HG03439 (cell line): Measurements from ENCODE around the gene FAIM2.

ENCODE experiments used
- ATAC-seq: cut with Tn5 transposase; IDR thresholded peaks from one replicate; pipeline ENCODE4 v1.9.1; 2021; ENCODE audit warnings: mild to moderate bottlenecking, moderate library complexity; ENCODE audit not compliant: unreplicated experiment

The FAIM2 gene

DNA sequence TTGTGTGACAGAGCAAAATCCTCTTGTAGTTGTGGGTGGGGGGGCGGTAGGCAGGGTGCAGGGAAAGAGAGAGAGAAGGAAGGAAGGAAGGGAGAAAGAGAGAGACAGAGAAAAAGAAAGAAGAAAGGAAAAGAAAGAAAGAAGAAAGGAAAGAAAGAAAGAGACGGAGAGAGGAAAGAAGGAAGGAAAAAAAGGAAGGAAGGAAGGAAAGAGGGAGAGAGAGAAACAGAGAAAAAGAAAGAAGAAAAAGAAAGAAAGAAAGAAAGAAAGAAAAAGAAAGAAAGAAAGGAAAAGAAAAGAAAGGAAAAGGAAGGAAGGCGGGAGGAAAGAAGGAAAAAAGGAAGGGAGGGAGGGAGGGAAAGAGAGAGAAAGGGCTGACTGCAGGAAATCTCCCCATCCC is 17.6 kb upstream of the FAIM2 start:
- ATAC-seq: no peak

DNA sequence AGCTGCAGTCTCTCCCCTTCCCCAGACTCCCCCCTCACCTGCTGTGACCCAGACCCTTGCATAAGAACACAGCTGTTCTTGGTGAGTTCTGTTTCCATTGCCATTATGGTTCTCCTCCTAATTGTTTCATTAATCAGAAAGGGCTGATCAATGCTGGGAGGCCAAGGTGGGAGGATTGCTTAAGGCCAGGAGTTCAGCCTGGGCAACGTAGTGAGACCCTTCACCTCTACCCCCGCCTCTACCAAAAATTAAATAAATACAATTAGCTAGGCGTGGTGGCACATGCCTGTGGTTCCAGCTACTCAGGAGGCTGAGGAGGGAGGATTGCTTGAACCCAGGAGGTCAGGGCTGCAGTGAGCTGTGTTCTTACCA is 17.2 kb upstream of the FAIM2 start:
- ATAC-seq: no peak

- no peak for ATAC-seq
Measured at GRCh38 chr12:49920241-49920914, 16.7 kb upstream of the FAIM2 start.

GRCh38 chr12:49917788-49918173 is 14.1 kb upstream of the FAIM2 start:
- ATAC-seq: no peak

GRCh38 chr12:49917166-49917787 is 13.6 kb upstream of the FAIM2 start:
- ATAC-seq: no peak

- ATAC-seq: no peak
Measured at GRCh38 chr12:49916129-49916919, 12.6 kb upstream of the FAIM2 start.

- ATAC-seq: no peak
Measured at GRCh38 chr12:49912345-49913255, 8.9 kb upstream of the FAIM2 start.

GRCh38 chr12:49911213-49911605 is 7.5 kb upstream of the FAIM2 start:
- ATAC-seq: no peak

DNA sequence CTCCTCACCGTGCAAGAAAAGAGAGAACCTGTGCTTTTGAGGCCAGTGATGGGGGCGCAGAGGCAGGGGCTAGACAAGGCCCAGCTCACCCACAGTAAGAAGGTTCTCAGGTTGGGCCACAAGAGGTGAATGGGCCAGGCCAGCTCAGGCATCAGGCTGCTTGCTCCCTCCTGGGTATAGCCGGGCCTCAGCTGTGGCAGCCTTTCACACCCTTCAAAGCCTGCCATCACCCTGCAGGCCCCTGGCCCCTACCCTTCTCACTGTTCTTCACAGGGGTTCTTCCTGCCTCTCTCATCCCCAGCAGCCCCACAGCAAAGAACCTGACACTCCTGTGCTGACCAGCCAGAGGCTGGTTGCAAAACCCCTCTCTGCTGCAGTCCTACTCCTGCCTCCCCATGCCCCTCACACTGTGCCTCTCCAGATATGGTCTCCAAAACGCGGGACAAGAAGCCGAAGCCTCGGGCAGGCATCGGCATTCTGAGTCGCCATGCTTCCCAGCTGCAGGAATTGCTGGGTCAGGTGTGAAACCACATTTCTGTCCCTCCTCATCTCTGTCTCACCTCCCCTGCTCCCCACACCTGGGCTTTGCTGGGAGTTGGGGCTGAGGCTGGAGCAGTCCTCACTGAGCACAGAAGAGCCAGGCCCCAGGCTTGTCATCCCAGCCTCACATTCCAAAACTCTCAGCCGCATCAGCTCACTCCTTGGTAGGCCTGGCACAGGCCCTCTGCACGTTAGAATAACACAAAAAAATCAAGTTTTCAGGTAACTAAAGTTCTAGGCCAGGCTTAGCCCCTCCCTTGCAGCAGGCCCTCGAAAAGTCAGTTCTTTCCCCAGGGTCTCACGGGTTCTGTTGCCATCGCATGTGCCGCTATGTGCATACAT is 6.9 kb upstream of the FAIM2 start:
- ATAC-seq: no peak

DNA sequence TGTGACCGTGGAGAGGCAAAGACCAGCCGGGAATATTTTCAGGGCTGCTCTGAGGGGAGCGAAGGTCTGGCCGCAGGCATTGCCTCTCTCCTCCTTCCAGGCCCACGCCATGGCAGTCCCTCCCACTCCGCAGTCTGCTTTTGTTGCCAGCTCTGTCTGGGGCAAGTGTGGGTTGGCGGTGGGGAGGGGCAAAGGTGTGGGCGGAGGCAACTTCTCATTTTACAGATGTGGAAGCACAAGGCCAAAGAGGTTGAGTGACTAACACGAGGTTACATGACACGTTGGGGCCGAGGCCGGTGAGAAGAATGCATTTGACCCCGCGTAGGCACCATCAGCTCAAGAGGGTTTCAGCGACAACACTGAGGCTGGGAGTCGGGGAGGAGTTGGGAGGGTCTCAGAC is 6.1 kb upstream of the FAIM2 start:
- ATAC-seq: no peak

- no peak for ATAC-seq
Measured at GRCh38 chr12:49909356-49909755, 5.7 kb upstream of the FAIM2 start.

DNA sequence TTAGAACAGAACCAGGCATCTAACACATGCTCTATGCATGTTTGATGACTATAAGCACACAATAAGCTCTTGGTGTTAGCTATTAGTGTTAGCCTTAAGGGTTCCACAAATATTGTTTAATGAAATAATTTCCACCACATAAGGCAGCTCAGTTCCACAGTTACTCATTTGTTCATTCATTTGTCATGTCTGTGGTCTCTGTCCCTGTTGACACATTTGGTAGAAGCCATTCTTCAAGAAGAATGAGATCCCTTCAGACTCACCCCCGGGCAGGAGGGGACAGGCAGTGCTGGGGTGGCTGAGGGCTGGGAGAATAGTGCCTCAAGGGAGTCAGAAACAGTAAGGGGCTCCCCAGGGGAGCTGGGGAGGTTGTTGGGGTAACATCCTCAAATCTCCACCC is 3.7 kb upstream of the FAIM2 start:
- ATAC-seq: no peak

- no peak for ATAC-seq
Measured at GRCh38 chr12:49905718-49906314, 2.1 kb upstream of the FAIM2 start.

DNA sequence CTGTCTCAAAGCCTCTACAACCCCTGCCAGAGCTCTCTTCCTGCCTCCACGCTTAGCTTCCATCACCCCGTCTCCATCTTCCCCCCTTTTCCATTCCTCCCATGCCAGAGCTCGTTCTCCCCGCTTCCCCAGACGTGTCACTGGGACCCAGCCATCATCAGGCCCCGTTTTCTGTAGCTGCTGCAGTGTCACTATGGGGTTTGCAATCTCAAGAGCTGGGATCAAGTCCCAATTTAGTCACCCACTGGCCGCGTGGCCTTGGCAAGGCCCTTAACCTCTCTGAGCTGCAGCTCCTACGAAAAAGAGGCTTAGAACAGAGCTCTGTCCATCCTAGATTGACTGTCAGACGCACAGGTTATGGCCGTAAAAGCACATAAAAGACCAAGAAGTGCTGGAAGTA is 901 bp upstream of the FAIM2 start:
- ATAC-seq: no peak

GRCh38 chr12:49903351-49903699 is 375 bp downstream of the FAIM2 start:
- no peak for ATAC-seq

- no peak for ATAC-seq
Measured at GRCh38 chr12:49902399-49903350, 1.0 kb downstream of the FAIM2 start.

- no peak for ATAC-seq
Measured at GRCh38 chr12:49901986-49902385, 1.7 kb downstream of the FAIM2 start.

DNA sequence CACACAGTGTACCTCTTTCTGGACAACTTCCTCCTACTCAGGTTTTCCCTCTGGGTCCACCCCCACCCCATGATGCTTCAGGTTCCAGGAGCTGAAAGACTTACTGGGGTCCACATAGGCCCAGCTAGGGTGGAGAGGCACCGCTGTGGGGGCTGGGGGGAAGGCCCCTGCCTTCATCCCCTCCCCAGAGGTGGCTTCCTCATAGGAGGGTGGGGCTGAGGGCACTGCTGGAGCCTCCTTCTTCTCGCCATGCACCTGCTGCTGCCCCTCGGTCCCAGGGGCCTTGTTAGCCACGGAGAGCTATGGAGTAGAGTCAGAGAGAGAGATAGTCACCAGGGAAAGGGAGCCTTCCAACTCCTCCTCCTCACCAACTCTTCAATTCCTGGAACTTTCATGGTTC is 2.7 kb downstream of the FAIM2 start:
- no peak for ATAC-seq

- ATAC-seq: no peak
Measured at GRCh38 chr12:49900371-49900770, 3.3 kb downstream of the FAIM2 start.
